A549 (cell line): ENCODE measurements around the gene MARCHF9.

Experiments
- CHD2 ChIP-seq: fragments of 150-350 bp; IDR thresholded peaks from 2 replicates; pipeline ENCODE4 v1.6.1; 2014; ENCODE audit warnings: low read length; ENCODE audit not compliant: partially characterized antibody
- EP300 ChIP-seq, 2 experiments: fragments of >200 bp; sonication (Bioruptor Twin); formaldehyde crosslinking; IDR thresholded peaks; 2 replicates in 1 of 2; 3 replicates in 1 of 2; pipeline ENCODE4 v1.6.1; 2016 to 2017
- JUNB ChIP-seq: fragments of >200 bp; sonication (Bioruptor Twin); formaldehyde crosslinking; IDR thresholded peaks from 2 replicates; pipeline ENCODE4 v1.6.1; 2016
- NR3C1 ChIP-seq: fragments of >200 bp; sonication (Bioruptor Twin); formaldehyde crosslinking; IDR thresholded peaks from 3 replicates; pipeline ENCODE4 v1.6.1; 2017
- POLR2A ChIP-seq: IDR thresholded peaks from 2 replicates; pipeline ENCODE4 v1.6.1; 2012; ENCODE audit warnings: mild to moderate bottlenecking, low read length
- POLR2AphosphoS2 ChIP-seq: conservative IDR thresholded peaks from 2 replicates; pipeline ENCODE4 v1.6.1; 2012; ENCODE audit warnings: low read length, improper control_type of control experiment, inconsistent platforms
- TF ChIP-seq, protein P1 (sequence below): fragments of >200 bp; sonication (Bioruptor Twin); formaldehyde crosslinking; IDR thresholded peaks from 3 replicates; pipeline ENCODE4 v1.5.1; 2016
- TF ChIP-seq, protein P2 (sequence below): fragments of >200 bp; sonication (Bioruptor Twin); formaldehyde crosslinking; IDR thresholded peaks from 3 replicates; pipeline ENCODE4 v1.6.1; 2016

DNA sequence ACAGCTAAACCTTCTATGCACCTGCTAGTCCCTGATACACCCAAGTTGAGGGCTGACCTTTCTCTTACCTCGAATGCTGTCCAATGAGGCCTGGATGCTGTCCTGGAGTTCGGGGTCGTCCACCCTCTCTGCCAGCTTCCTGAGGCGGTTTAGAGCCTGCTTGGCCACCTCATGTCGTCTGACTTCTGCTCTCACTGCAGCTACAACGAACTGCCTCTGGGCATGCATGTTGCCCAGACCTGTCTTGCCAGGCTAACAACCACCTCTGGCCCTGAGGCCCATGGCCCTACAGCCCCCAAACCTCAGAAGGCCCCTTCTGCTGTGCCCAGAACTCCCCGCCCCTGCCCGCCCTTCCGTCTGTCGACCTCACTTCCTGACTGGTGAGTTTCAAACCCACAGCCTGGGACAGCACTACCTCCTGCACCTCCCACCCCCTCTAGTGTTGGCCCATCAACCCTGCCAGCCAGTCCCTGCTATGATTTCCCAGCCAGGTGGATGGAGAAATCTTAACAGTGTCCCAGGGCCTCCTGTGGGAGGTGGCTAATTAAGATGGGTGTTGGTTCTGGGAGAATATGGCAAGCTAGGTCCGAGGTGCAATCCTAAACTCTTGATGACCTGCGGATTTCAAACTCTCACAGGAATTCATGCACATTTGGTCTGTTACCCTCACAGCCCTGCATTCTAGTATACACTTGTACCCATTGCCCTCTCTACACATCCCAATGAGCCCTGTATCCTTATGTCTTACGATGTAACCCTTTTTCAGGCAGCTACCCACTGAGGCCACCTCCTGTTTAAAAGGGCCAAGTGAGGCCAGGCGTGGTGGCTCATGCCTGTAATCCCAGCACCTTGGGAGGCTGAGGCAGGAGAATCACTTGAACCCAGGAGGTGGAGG, 12.8 kb upstream of the MARCHF9 start:
- TF ChIP-seq, protein P1, sequence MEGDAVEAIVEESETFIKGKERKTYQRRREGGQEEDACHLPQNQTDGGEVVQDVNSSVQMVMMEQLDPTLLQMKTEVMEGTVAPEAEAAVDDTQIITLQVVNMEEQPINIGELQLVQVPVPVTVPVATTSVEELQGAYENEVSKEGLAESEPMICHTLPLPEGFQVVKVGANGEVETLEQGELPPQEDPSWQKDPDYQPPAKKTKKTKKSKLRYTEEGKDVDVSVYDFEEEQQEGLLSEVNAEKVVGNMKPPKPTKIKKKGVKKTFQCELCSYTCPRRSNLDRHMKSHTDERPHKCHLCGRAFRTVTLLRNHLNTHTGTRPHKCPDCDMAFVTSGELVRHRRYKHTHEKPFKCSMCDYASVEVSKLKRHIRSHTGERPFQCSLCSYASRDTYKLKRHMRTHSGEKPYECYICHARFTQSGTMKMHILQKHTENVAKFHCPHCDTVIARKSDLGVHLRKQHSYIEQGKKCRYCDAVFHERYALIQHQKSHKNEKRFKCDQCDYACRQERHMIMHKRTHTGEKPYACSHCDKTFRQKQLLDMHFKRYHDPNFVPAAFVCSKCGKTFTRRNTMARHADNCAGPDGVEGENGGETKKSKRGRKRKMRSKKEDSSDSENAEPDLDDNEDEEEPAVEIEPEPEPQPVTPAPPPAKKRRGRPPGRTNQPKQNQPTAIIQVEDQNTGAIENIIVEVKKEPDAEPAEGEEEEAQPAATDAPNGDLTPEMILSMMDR: no peak
- TF ChIP-seq JUNB (no peak), POLR2A (no peak), POLR2AphosphoS2 (no peak), EP300 (IDR thresholded peaks at IDR 0.05) (no peak), CHD2 (no peak), NR3C1 (no peak)
- TF ChIP-seq, protein P2, sequence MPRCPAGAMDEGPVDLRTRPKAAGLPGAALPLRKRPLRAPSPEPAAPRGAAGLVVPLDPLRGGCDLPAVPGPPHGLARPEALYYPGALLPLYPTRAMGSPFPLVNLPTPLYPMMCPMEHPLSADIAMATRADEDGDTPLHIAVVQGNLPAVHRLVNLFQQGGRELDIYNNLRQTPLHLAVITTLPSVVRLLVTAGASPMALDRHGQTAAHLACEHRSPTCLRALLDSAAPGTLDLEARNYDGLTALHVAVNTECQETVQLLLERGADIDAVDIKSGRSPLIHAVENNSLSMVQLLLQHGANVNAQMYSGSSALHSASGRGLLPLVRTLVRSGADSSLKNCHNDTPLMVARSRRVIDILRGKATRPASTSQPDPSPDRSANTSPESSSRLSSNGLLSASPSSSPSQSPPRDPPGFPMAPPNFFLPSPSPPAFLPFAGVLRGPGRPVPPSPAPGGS: no peak
